HG03064 (cell line): Measurements from ENCODE around the gene EME1.
"Not testable (repeated sequence)": the region's sequence is repeated elsewhere in the genome, so short reads cannot be mapped to it uniquely, and the experiment has no call there.

ENCODE experiments used
- ATAC-seq: cut with Tn5 transposase; IDR thresholded peaks from one replicate; pipeline ENCODE4 v1.9.1; 2021; ENCODE audit warnings: low read depth; ENCODE audit not compliant: unreplicated experiment

The EME1 gene, protein sequence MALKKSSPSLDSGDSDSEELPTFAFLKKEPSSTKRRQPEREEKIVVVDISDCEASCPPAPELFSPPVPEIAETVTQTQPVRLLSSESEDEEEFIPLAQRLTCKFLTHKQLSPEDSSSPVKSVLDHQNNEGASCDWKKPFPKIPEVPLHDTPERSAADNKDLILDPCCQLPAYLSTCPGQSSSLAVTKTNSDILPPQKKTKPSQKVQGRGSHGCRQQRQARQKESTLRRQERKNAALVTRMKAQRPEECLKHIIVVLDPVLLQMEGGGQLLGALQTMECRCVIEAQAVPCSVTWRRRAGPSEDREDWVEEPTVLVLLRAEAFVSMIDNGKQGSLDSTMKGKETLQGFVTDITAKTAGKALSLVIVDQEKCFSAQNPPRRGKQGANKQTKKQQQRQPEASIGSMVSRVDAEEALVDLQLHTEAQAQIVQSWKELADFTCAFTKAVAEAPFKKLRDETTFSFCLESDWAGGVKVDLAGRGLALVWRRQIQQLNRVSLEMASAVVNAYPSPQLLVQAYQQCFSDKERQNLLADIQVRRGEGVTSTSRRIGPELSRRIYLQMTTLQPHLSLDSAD

DNA sequence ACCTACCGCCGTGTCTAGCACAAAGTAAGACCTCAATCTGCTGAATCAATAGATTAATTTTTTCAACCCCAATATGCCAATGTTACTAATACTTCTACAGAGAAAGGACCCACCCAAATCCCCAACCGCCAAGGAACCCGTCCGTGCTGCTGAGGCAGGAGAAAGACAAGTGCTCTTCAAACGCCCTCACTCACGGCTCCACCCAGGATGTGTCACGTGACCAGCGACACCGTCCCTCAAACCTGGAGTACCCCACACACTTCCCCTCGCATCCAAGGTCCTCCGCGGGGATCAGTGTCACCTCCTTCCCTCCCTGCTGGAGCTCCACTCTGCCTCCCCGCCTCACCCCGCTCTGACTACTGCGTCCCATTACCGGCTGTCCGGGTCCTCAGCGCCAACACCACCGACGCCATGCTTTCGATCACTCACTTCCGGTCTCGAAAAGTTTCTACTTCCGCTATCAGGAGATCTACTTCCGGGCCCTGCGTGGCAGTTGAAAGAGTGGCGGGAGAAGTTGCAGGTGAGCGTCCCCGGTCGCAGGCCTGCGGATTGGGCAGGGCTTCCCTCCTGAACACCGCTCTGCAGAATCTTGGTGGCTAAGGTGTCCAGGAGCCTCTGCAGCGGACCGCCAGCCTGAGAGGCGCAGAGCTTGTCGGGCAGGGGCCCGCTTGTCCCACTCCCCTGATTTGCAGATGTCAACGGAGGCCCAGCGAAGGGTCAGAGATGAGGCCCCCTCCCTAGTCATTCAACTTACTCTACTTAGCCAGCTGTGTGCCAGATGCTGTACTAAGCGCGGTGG is at the start of gene EME1, which contains the start of gene MRPL27:
EME1 (plus strand) TSS at position 472 of the 799 bp plus-strand sequence. CDS start 1,980 bp downstream, outside the sequence.
MRPL27 (minus strand) TSS at position 427 of the 799 bp plus-strand sequence; CDS start at position 413, 14 bp downstream.
- ATAC-seq: peak; percentile 70

DNA sequence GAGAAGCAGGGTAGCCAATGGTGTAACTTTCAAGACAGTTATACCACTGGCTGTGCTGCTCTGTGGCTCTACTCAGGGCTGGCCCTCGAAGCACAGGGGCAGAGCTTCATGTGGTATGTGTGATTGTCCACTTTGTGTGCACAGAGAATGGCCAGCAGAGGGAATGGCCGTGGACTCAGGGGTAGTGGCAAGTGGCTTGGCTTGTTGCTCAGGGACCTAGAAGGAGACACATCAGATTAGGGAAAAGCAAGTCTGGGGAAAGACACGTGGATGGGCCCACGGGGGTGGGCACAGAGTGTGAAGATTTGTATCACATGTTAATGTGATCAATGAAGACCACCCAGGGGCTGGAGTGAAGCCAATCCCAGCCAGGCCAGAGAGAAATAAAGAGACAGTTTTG is 47.1 kb upstream of the EME1 start:
- ATAC-seq: no peak

DNA sequence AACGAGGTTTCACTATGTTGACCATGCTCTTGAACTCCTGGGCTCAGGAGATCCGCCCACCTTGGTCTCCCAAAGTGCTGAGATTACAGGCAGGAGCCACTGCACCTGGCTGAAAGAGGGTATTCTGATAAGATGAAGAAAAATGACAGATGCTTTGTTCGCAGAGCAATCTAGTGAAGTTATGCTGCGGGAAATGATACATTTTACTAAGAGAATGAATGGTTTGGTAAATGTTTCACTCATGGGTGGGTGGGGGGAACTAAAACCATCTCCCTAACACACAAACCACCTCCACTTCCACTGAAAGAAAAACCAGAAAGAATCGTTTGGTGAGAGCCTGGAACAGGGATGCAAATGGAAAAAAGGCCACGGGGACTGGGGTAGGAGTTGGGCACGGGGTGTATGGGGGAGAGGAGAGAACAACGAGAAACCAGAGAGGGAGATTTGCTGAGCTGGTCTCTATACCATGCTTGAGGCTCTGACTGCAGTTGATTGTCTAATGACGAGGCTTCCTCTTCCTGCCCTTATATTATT is 46.1 kb upstream of the EME1 start:
- no peak for ATAC-seq

DNA sequence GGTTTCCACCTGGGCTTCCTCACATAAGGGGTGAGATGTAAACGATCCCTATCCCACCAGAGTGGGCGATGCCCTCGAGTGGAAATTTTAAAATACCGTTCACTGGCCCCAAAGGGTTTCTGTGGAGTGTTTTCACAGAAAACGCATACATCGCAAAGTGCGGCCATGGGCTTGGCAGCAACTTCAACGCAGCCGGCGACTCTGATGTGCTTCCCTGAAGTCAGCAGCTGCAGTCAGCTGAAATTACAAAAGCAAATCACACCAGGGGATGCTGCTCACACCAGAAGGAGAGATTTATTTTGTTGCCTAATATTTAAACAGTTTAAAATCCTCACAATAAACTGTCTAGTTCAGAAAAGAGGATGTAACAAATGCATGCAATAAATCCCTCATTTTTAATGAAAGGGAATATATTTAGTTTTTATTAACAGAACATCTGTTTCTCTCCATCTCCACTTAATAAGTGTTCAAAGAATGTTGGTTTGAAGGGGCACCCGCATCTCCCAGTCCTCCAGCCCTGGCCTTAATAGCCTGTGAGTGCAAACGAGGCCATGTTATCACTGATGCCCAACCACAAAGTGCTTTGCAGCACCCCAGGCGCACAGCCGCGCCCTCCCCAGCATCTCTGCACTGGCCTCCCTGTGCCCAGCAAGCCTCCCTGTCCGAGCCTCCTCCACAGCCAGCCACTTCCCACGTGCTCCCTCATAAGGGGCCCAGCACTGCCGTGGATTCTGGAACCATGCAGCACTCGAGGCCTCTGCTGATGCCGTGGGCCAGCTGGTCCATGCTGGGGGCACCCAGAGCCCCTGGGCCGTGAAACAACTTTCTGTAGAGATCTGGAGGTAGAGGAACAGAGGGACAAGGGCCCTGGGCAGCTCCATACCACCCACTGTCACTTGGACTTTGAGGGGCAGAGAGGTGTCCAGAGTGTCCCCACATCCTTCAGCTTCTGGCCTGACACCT is 44.4 kb upstream of the EME1 start:
- no peak for ATAC-seq

DNA sequence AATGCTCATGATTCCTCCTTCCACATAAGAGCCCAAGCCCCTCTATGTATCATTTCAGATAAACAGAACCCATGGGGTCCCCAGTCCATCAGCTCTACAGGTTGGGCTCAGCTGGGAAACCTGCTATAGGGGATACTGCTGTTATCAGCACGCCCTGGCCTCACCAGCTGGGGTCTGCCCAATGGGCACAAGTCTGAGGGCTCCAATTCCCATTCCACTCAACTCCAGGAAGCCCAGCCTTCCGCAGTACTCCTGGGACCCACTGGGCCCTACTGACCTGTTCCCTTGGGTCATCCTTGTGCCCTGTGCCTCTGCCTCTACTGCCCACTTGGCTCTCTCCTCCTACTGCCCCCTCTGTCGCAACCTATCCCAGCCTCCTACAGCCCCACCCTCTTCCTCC is 43.3 kb upstream of the EME1 start:
- no peak for ATAC-seq

DNA sequence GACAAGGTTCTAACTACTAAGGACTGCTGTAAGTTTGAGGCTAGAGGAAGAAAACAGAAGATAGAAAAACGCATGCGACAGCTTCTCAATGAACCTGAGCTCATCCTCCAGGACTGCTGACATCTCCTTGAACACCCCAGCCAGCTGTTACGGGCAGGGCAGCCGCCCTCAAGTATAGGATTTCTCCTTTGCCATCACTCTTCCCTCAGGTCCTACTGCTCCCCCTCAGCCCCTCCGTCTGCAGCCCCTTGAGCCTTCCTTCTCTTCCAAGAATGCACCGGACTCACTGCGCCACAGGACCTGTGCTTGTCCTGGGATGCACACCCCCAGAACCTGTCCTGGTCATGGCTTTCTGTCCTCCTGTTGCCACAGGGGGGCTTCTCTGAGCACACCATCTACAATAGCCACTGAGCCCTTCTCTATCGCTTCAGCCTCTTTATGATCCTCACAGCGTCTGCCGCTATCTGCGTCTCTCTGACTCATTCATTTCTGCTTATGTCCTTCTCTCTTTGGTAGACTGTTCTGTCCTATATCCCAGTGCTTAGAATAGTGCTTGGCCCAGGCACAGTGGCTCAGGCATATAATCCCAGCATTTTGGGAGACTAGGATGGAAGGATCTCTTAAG is 42.8 kb upstream of the EME1 start:
- ATAC-seq: no peak

DNA sequence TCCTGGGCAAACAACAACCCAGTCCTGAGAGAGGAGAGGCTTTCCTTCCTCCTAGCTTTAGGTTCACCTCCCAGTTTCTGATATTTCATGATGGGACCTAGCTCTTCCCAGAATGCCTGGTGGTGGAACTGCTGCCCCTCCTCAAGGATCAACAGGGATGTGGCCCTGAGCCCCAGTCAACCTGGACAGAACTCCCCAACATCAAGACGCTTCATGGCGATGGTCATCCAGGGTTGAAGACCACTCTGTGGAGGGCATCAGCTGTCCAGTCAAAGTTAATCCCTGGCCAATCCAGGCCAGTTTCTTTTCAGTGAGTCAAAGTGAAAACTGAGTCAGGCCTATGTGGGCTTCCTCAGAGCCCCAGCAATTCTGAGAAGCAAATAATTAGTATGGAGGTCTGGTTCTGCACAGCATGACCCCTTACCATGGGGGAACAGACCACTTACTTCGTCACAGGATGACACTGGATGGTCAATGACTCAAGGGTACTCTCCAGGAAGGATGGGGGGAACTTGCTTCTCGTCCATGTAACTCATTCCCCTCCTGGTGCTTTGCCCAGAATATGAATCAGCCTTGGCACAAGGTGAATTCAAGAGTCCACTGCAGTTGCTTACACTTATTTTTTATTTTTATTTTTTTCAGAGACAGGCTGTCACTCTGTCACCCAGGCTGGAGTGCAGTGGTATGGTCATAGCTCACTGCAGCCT is 41.8 kb upstream of the EME1 start:
- no peak for ATAC-seq

DNA sequence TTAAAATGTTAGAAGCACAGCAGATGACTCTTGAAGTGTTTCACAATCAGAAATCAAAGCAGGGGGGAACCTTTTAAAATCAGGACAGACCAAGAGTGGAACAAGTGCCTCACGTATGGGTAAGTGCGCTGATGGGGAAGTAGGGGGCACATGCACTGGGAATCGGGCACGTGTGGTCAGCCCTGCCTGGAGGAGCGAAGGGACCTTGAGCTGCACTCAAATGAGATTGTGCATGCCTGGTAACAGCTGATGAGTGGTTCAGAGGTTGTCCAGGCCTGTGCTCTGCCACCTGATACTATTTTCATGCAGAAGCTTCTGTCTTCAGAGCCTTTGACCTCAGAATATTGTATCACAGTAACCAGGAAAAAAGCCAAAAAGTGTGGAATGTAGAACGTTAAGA is 40.8 kb upstream of the EME1 start:
- no peak for ATAC-seq

DNA sequence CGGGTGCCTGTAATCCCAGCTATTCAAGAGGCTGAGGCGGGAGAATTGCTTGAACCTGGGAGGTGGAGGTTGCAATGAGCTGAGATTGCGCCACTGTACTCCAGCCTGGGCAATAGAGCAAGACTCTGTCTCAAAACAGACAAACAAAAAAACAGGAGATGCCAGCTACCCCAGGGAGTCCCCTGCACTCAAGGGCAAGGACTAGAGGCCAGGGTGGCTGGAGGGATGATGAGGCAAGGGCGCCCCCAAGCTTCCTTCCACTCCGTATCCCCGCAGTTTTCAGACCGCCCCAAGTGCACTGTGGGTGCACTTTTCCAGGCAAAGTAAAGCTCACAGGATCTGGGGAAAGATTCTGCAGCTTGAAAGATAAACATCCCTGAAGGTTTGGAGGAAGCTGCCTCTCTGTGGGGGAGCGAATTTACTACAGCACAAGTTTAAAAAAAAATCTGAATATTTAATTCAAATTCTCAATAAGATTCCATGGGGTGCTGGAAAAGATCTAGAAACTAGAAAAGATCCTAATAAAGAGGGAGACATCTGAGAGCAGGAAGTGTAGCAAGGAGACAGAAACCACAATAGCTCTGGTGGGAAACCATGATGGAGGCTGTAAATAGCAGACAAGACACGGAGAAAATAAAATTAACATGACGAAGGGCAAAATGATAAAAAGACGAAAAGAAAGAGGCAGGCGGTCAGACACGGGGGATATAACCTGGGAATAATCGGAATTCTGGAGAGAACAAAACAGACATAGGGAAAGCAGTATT is 39.6 kb upstream of the EME1 start:
- not testable (repeated sequence) for ATAC-seq

DNA sequence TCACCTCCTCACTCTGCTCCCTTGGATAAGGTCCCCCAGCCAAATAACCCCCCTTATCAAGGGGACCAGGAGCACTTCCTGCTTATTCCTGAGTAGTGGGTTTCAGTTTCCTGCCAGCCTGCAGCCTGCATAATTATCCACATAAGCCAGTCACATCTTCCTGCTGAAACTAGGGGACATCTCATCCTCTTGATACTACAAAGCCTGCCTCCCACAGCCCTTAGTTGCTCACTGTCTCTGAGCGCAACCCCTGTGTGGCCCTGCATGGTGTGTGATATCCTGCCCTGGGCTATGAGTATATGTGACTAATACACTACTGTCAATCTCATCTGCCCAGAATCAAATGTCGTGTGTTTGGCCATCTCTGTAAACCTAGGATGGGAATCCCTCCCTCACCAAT is 35.1 kb upstream of the EME1 start:
- no peak for ATAC-seq

DNA sequence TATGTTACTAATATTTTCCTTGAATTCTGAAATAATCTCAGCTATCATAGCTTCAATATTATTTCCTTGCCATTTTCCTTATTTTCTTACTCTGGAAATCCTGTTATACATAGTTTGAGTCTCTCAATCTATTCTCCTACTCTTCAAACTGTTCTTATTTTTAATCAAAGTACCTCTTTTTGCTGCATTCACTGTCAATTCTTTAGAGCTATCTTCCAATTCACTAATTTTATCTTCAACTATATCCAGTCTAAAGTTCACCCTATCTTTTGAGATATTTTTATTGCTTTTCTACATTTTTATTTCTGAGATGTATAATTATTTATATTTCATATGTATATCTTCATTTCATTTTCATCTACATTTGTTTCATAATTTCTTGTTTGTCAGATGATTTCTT is 34.4 kb upstream of the EME1 start:
- ATAC-seq: no peak

DNA sequence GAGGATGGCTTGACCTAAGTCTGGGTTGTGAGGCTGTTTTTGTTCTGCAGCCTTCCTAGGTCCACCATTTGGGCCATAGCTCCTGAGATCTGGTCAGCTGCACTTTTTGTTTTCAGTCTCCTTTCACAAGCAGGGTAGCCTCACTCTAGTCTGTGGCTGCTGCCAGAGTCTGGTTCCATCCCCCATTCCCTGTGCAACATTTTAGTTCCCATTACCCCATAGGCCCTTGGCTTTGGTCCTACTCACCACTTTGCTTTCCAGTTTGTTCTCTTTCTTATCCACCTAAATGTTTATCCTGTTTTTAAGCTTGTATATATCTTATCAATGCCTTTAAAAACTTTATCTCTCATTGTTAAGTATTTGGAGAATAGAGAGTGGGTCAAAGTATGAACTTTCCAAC is 33.6 kb upstream of the EME1 start:
- ATAC-seq: no peak

DNA sequence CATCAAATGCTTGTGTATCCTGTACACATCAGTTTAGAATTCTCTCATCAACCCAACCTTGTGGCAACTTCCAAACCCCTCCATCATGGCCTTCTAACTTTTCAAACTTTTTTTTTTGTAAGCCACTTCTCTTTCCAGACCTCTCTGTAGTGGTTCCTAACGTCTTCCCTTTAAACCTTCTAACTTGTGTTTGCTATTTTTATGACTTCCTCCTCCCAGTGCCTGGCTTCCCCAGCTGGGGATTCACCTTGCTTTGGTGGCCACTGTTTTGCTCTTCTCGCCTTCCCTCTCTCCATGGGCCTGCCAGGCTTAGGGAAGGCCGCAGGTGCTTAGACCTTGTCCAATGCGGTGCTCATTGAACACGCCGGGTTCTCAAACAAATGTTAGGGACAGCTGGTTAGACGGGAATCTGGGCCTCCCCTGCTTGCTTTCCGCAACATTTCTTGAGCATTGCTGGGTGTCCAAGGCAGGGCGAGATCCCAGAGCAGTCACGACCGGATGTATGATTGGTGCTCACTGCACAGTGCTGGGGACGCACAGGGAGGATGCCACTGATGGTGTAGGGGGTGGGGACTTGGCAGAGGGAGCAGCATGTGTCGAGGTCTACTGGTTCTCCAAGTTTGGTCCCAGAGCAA is 28.2 kb upstream of the EME1 start:
- no peak for ATAC-seq

DNA sequence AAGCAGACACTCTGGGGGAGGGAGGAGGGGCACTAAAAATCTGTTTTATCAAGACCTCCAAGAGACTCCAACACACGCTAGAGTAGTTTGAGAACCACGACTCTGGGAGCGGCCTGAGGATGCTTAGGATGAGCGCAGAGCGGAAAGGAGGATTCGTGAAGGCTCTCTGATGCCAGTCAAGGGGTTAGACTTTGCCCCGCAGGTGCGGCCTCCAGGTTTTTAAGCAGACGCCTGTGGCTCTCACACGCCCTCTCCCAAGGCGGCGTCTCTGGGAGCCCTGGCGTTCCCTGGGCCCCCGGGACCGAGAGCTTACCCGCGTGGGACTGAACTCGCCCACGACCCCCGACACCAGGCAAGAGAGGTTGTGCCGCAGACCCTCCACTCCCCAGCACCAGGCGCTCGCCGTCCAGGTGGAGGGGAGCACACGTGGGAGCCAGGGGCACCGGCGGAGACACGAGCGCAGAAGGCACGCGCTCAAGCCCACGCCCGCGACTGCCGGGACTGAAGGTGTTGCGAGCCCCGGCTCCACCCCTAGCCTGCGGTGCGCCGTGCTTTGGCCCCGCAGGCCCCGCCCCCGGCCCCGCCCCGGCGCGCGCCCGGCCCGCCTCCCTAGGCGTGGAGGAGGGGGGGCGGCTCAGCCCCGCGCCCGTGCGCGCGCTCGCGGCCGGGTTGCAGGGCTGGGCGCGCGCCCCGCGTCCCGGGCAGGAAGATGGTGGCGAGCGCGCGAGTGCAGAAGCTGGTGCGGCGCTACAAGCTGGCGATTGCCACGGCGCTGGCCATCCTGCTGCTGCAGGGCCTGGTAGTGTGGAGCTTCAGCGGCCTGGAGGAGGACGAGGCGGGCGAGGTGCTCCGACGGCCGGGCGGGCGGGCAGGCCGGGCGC is 27.4 kb upstream of the EME1 start, which contains the start of gene XYLT2:
XYLT2 (plus strand) TSS at position 695 of the 881 bp plus-strand sequence; CDS start at position 710, 15 bp downstream.
- peak; percentile 87 for ATAC-seq

DNA sequence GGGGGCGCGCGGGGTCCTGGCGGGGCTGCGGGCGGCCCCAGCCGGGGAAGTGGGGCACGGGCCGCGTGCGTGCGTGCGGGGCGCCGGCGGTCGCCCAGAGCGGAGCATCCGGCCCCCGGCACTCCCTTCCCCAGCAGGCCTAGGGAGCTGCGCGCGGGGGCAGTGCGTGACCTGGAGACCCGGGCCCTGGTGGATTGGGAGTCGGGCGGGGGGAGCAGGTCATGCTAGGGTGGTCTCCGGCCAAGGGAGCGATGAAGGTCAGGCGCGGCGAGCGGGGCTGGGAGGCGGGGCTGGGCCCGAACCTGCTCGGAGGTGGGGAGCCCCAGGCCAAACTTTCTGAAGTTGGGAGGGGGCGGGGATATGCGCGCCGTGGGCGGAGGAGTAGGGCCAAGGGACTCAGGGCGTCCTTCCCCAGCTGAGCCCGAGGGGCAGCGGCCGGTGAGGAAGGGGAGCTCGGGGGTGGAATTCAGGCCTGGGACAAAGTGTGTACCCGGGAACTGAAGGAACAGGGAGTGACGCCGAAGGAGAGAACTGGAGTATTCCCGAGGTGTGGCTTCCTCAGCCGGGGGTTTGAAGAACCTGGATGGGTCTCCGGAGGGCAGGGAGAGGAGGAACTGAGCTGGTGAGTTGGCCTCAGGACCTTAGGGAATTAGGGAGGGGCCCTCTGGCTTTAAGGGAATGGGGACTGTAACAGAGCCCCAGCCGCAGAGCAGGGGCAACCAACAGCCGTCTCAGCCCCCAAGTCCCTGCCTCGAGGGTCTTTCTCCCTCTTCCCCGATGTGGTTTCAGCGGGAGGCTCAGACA is 26.5 kb upstream of the EME1 start:
- ATAC-seq: peak; percentile 52
